H9 (cell line): ENCODE data around the gene HMCN1. TPM values are rescaled to one million over a fixed set of nuclear protein-coding genes. Genes with fewer than 3 reads are reported as not detected.

ENCODE experiments used
- DNase-seq: peaks from one replicate; pipeline ENCODE4 v3.0.0-alpha.2; 2017
- H2AFZ ChIP-seq: one replicate; pipeline ENCODE4 v1.6.1; 2013; ENCODE audit warnings: mild to moderate bottlenecking, low read length, control low read depth, moderate library complexity
- H2AK5ac ChIP-seq: 2 replicates; pipeline ENCODE4 v1.6.1; 2013; ENCODE audit warnings: low read length, control low read depth, mixed read lengths; ENCODE audit not compliant: insufficient read length
- H2BK120ac ChIP-seq: one replicate; pipeline ENCODE4 v1.6.1; 2013; ENCODE audit warnings: low read depth, mild to moderate bottlenecking, low read length, control low read depth, inconsistent platforms; ENCODE audit not compliant: poor library complexity, severe bottlenecking
- H2BK12ac ChIP-seq: 2 replicates; pipeline ENCODE4 v1.6.1; 2013; ENCODE audit warnings: low read length, control low read depth, mixed read lengths, low read depth; ENCODE audit not compliant: insufficient read length
- H2BK15ac ChIP-seq: 2 replicates; pipeline ENCODE4 v1.6.1; 2013; ENCODE audit warnings: low read depth, low read length, control low read depth
- H2BK20ac ChIP-seq: one replicate; pipeline ENCODE4 v1.6.1; 2013; ENCODE audit warnings: low read depth, mild to moderate bottlenecking, low read length, control low read depth, inconsistent platforms; ENCODE audit not compliant: poor library complexity, severe bottlenecking
- H2BK5ac ChIP-seq: 2 replicates; pipeline ENCODE4 v1.6.1; 2013; ENCODE audit warnings: low read length, control low read depth, mixed read lengths; ENCODE audit not compliant: insufficient read length
- H3K14ac ChIP-seq: 2 replicates; pipeline ENCODE4 v1.6.1; 2013; ENCODE audit warnings: low read length, control low read depth; ENCODE audit not compliant: insufficient read depth
- H3K18ac ChIP-seq: 2 replicates; pipeline ENCODE4 v1.6.1; 2013; ENCODE audit warnings: low read depth, mild to moderate bottlenecking, mixed read lengths, low read length, control low read depth; ENCODE audit not compliant: insufficient read length
- H3K23ac ChIP-seq: 2 replicates; pipeline ENCODE4 v1.6.1; 2013; ENCODE audit warnings: low read length, control low read depth, mixed read lengths, low read depth; ENCODE audit not compliant: insufficient read length
- H3K23me2 ChIP-seq: 2 replicates; pipeline ENCODE4 v1.6.1; 2013; ENCODE audit warnings: low read depth, mild to moderate bottlenecking, mixed read lengths, low read length, control low read depth; ENCODE audit not compliant: insufficient read length, poor library complexity, severe bottlenecking
- H3K27ac ChIP-seq: 2 replicates; pipeline ENCODE4 v1.5.1; 2013; ENCODE audit warnings: low read length, control low read depth, mixed read lengths, low read depth; ENCODE audit not compliant: insufficient read length
- H3K27me3 ChIP-seq: 2 replicates; pipeline ENCODE4 v1.6.1; 2013; ENCODE audit warnings: low read length, control low read depth, inconsistent platforms; ENCODE audit not compliant: insufficient read depth
- H3K4ac ChIP-seq: 2 replicates; pipeline ENCODE4 v1.6.1; 2013; ENCODE audit warnings: low read depth, mild to moderate bottlenecking, control low read depth, inconsistent platforms, low read length, moderate library complexity
- H3K4me1 ChIP-seq: 2 replicates; pipeline ENCODE4 v1.6.1; 2013; ENCODE audit warnings: low read length, control low read depth, inconsistent platforms; ENCODE audit not compliant: insufficient read depth
- H3K4me2 ChIP-seq: 2 replicates; pipeline ENCODE4 v1.6.1; 2013; ENCODE audit warnings: low read length, control low read depth, mixed read lengths; ENCODE audit not compliant: insufficient read length, insufficient read depth
- H3K56ac ChIP-seq: 2 replicates; pipeline ENCODE4 v1.6.1; 2013; ENCODE audit warnings: low read depth, mild to moderate bottlenecking, mixed read lengths, low read length, control low read depth; ENCODE audit not compliant: insufficient read length
- H3K79me1 ChIP-seq: 2 replicates; pipeline ENCODE4 v1.6.1; 2013; ENCODE audit warnings: low read depth, mild to moderate bottlenecking, moderate library complexity, low read length, control low read depth, inconsistent platforms; ENCODE audit not compliant: insufficient read depth, poor library complexity, severe bottlenecking
- H3K79me2 ChIP-seq: 2 replicates; pipeline ENCODE4 v1.6.1; 2013; ENCODE audit warnings: low read length, control low read depth, inconsistent platforms; ENCODE audit not compliant: insufficient read depth
- H3K9ac ChIP-seq: 2 replicates; pipeline ENCODE4 v1.6.1; 2013; ENCODE audit warnings: low read length, control low read depth, mixed read lengths; ENCODE audit not compliant: insufficient read length; ENCODE audit errors: extremely low read depth
- H3K9me3 ChIP-seq: one replicate; pipeline ENCODE4 v1.6.1; 2013; ENCODE audit warnings: low read depth, low read length, inconsistent platforms; ENCODE audit not compliant: control insufficient read depth
- H3T11ph ChIP-seq: one replicate; pipeline ENCODE4 v1.6.1; 2013; ENCODE audit warnings: mild to moderate bottlenecking, low read length, control low read depth, inconsistent platforms
- H4K20me1 ChIP-seq: one replicate; pipeline ENCODE4 v1.6.1; 2013; ENCODE audit not compliant: control insufficient read depth, insufficient read length, insufficient read depth
- H4K5ac ChIP-seq: 2 replicates; pipeline ENCODE4 v1.6.1; 2013; ENCODE audit warnings: low read depth, mild to moderate bottlenecking, mixed read lengths, low read length, control low read depth; ENCODE audit not compliant: insufficient read length
- H4K8ac ChIP-seq: replicated peaks from 2 replicates; pipeline ENCODE4 v1.6.1; 2013; ENCODE audit warnings: low read length, control low read depth, mixed read lengths, low read depth; ENCODE audit not compliant: insufficient read length
- H4K91ac ChIP-seq: 2 replicates; pipeline ENCODE4 v1.6.1; 2013; ENCODE audit warnings: low read depth, mild to moderate bottlenecking, moderate library complexity, mixed read lengths, low read length, control low read depth; ENCODE audit not compliant: insufficient read length
- H3K27ac Mint-ChIP-seq, 3 experiments: 2 replicates in 2 of 3; 3 replicates in 1 of 3; pipeline ENCODE4 v1.8.0; 2020 to 2021; ENCODE audit warnings: mixed read lengths in 3 of 3, mild to moderate bottlenecking in 1 of 3, moderate library complexity in 1 of 3
- H3K27me3 Mint-ChIP-seq: 2 replicates; pipeline ENCODE4 v1.8.0; 2021; ENCODE audit warnings: low read depth, mild to moderate bottlenecking, moderate library complexity, mixed read lengths
- H3K36me3 Mint-ChIP-seq, 3 experiments: 2 replicates in 2 of 3; 3 replicates in 1 of 3; pipeline ENCODE4 v1.8.0; 2020 to 2021; ENCODE audit warnings: low read depth in 3 of 3, mixed read lengths in 3 of 3; ENCODE audit not compliant: insufficient read depth in 1 of 3
- H3K4me1 Mint-ChIP-seq, 2 experiments: 2 replicates each; pipeline ENCODE4 v1.8.0; 2020; ENCODE audit warnings: mixed read lengths in 2 of 2
- H3K4me3 Mint-ChIP-seq, 2 experiments: 2 replicates in 1 of 2; 3 replicates in 1 of 2; pipeline ENCODE4 v1.8.0; 2020 to 2021; ENCODE audit warnings: mild to moderate bottlenecking in 2 of 2, mixed read lengths in 2 of 2, moderate library complexity in 1 of 2
- H3K9me3 Mint-ChIP-seq, 2 experiments: 2 replicates in 1 of 2; 3 replicates in 1 of 2; pipeline ENCODE4 v1.8.0; 2020; ENCODE audit warnings: mild to moderate bottlenecking in 2 of 2, mixed read lengths in 2 of 2, moderate library complexity in 1 of 2
- CTCF ChIP-seq: fragments of 200-600 bp; sonication (generic); conservative IDR thresholded peaks from 3 replicates; pipeline ENCODE4 v1.8.0; 2021; ENCODE audit warnings: antibody characterized with exemption, mild to moderate bottlenecking
- WGBS: extraction: QIAGEN DNeasy Blood & Tissue Kit; methylation state at CpG from one replicate; pipeline ENCODE4 v1.1.7; 2013; ENCODE audit warnings: missing lambda C conversion rate, low lambda C conversion rate, mixed read lengths; ENCODE audit not compliant: insufficient read length; ENCODE audit errors: extremely low coverage; 5-methylcytosine and 5-hydroxymethylcytosine counted together
- total RNA-seq: library from RNA; stranded (reverse); gene quantifications from 2 replicates; pipeline ENCODE4 v1.2.1, GENCODE V29; 2021

Gene HMCN1
- total RNA-seq, 1 experiment from 2014 or later = 3.3 TPM

- no peak overlapping the region for H3K4me3 Mint-ChIP-seq
- Histone ChIP-seq H2BK15ac (no peak overlapping the region), H3K23ac (no peak overlapping the region)
Observed at GRCh38 chr1:186152620-186153239, 418.5 kb downstream of the HMCN1 start.

More at GRCh38 chr1:186152620-186153239, 418.5 kb downstream of the HMCN1 start:
- DNase-seq = no peak
- H4K5ac ChIP-seq = no peak overlapping the region
- H3K4me2 ChIP-seq = no peak overlapping the region
- no peaks in the 10 kb centered on the region for H3K27me3 ChIP-seq
- H2BK20ac ChIP-seq = no peak overlapping the region
- no peak overlapping the region for H3K9ac ChIP-seq
- Mint-ChIP-seq H3K27me3 (no peaks in the 10 kb centered on the region), H3K9me3 (no peaks in the 10 kb centered on the region), H3K27ac (no peak overlapping the region), H3K36me3 (no peaks in the 10 kb centered on the region), H3K4me1 (no peaks in the 10 kb centered on the region)
- no peak overlapping the region for H2AFZ ChIP-seq
- H4K20me1 ChIP-seq = no peaks in the 10 kb centered on the region
- no peaks in the 10 kb centered on the region for H3K79me2 ChIP-seq
- H3T11ph ChIP-seq = no peak overlapping the region
- no peaks in the 10 kb centered on the region for H3K9me3 ChIP-seq
- H3K56ac ChIP-seq = no peak overlapping the region
- H4K8ac ChIP-seq = no peak overlapping the region
- no peak overlapping the region for H3K14ac ChIP-seq
- H2AK5ac ChIP-seq = no peak overlapping the region
- no peak overlapping the region for H3K4ac ChIP-seq
- TF ChIP-seq CTCF = no peak
- no peak overlapping the region for H2BK120ac ChIP-seq
- no peak overlapping the region for H3K18ac ChIP-seq
- no peak overlapping the region for H2BK12ac ChIP-seq
- H4K91ac ChIP-seq = no peak overlapping the region
- no CpG with 5 or more reads among the region's 5 CpGs for WGBS
- no peaks in the 10 kb centered on the region for H3K79me1 ChIP-seq
- H3K27ac ChIP-seq = no peak overlapping the region
- no peaks in the 10 kb centered on the region for H3K23me2 ChIP-seq
- H3K4me1 ChIP-seq = no peaks in the 10 kb centered on the region
- no peak overlapping the region for H2BK5ac ChIP-seq
